HG03060 (cell line): ENCODE results near the gene SAYSD1.

Source experiments
- ATAC-seq: cut with Tn5 transposase; IDR thresholded peaks from one replicate; pipeline ENCODE4 v1.9.1; 2021; ENCODE audit warnings: low read depth, moderate number of reproducible peaks; ENCODE audit not compliant: unreplicated experiment

SAYSD1 gene

GRCh38 chr6:39059496-39060310, 55.3 kb downstream of the SAYSD1 start:
- ATAC-seq, result no peak

GRCh38 chr6:39058471-39059147, 56.4 kb downstream of the SAYSD1 start:
- ATAC-seq, result no peak

GRCh38 chr6:39057251-39058155, 57.5 kb downstream of the SAYSD1 start:
- no peak for ATAC-seq

GRCh38 chr6:39056681-39057080, 58.3 kb downstream of the SAYSD1 start:
- ATAC-seq, result no peak

- ATAC-seq, result no peak
These were observed 58.8 kb downstream of the SAYSD1 start for GRCh38 chr6:39056191-39056590.

GRCh38 chr6:39055661-39056060, 59.3 kb downstream of the SAYSD1 start:
- ATAC-seq, result no peak

GRCh38 chr6:39054577-39055142, 60.3 kb downstream of the SAYSD1 start:
- ATAC-seq, result no peak
